Right lobe of liver (tissue), 4 donors: ENCODE data around the gene KCMF1.

Experiments
- POLR2A ChIP-seq: fragments of 450-650 bp; IDR thresholded peaks from one replicate; pipeline ENCODE4 v1.6.1; 2017; ENCODE audit warnings: antibody characterized with exemption, mild to moderate bottlenecking
- TF ChIP-seq, protein P1 (sequence below), 4 donors: fragments of 200-600 bp in 3 of 4; fragments of 450-650 bp in 1 of 4; IDR thresholded peaks; one replicate each; pipeline versions ENCODE4 v1.5.1 to v1.8.0; 2016 to 2022; ENCODE audit warnings: antibody characterized with exemption in 4 of 4, mild to moderate bottlenecking in 2 of 4
- donor health status: DM: no; HTN: no; CAD: no.
- donor health status: DM: no; HTN: no; CAD: no.
- donor health status: DM: no; HTN: yes; CAD: no.

DNA sequence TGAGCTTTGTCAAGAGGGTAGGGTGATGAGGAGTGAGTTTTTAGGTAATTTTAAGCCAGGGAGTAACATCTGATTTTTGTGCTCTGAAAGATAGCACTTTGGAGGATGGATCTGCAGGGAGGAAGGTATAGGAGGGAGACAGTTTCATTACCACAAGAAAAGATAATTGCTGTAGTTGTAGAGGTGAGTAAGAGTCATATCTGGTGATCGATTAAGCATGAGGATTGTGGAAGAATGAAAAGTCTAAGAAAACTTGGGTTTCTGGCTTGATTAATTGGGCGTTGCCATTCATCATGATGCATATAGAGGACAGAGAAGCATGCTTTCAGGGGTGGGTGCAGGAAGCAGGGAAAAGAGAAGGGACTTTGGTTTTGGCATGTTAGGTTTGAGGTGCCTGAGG is 18.5 kb downstream of the KCMF1 start:
- TF ChIP-seq, protein P1, sequence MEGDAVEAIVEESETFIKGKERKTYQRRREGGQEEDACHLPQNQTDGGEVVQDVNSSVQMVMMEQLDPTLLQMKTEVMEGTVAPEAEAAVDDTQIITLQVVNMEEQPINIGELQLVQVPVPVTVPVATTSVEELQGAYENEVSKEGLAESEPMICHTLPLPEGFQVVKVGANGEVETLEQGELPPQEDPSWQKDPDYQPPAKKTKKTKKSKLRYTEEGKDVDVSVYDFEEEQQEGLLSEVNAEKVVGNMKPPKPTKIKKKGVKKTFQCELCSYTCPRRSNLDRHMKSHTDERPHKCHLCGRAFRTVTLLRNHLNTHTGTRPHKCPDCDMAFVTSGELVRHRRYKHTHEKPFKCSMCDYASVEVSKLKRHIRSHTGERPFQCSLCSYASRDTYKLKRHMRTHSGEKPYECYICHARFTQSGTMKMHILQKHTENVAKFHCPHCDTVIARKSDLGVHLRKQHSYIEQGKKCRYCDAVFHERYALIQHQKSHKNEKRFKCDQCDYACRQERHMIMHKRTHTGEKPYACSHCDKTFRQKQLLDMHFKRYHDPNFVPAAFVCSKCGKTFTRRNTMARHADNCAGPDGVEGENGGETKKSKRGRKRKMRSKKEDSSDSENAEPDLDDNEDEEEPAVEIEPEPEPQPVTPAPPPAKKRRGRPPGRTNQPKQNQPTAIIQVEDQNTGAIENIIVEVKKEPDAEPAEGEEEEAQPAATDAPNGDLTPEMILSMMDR (IDR thresholded peaks at IDR 0.05) = no peak
- no peak for TF ChIP-seq POLR2A
